HG02981 (cell line): ENCODE measurements around the gene ETFB.

Experiments
- ATAC-seq: cut with Tn5 transposase; IDR thresholded peaks from one replicate; pipeline ENCODE4 v1.9.1; 2021; ENCODE audit warnings: mild to moderate bottlenecking, moderate library complexity; ENCODE audit not compliant: unreplicated experiment

The ETFB gene

GRCh38 chr19:51352783-51353360 is 13.3 kb downstream of the ETFB start:
- ATAC-seq: no peak

GRCh38 chr19:51351266-51351990 is 14.8 kb downstream of the ETFB start:
- ATAC-seq: no peak

- no peak for ATAC-seq
Observed at GRCh38 chr19:51347209-51347928, 18.8 kb downstream of the ETFB start.

GRCh38 chr19:51346742-51347141 is 19.4 kb downstream of the ETFB start:
- no peak for ATAC-seq

- no peak for ATAC-seq
Observed at GRCh38 chr19:51345076-51345620, 21.0 kb downstream of the ETFB start.

GRCh38 chr19:51342631-51343569 is 23.3 kb downstream of the ETFB start:
- ATAC-seq: no peak

- no peak for ATAC-seq
Observed at GRCh38 chr19:51341976-51342580, 24.1 kb downstream of the ETFB start, which contains the start of gene VSIG10L. VSIG10L (minus strand) TSS chr19:51342139; CDS start chr19:51342124, 15 bp downstream.

GRCh38 chr19:51341066-51341465 is 25.1 kb downstream of the ETFB start:
- ATAC-seq: no peak

- ATAC-seq: peak; percentile 46
Observed at GRCh38 chr19:51339687-51340656, 26.2 kb downstream of the ETFB start.

- ATAC-seq: no peak
Observed at GRCh38 chr19:51339313-51339686, 26.9 kb downstream of the ETFB start.

GRCh38 chr19:51338563-51339312 is 27.4 kb downstream of the ETFB start:
- peak; percentile 64 for ATAC-seq

GRCh38 chr19:51337861-51338562 is 28.2 kb downstream of the ETFB start:
- ATAC-seq: no peak

- ATAC-seq: no peak
Observed at GRCh38 chr19:51337141-51337860, 28.9 kb downstream of the ETFB start.

- ATAC-seq: no peak
Observed at GRCh38 chr19:51333836-51334460, 32.2 kb downstream of the ETFB start.

GRCh38 chr19:51331716-51332115 is 34.5 kb downstream of the ETFB start:
- no peak for ATAC-seq

GRCh38 chr19:51331193-51331592 is 35.0 kb downstream of the ETFB start:
- ATAC-seq: no peak

GRCh38 chr19:51330366-51330765 is 35.8 kb downstream of the ETFB start:
- ATAC-seq: no peak
